ENCODE results near the gene CEACAM19.
A peak's percentile ranks its signal among the peaks of the same experiment; 100 is the strongest.
"Not testable (repeated sequence)": the region's sequence is repeated elsewhere in the genome, so short reads cannot be mapped to it uniquely, and the experiment has no call there.

The CEACAM19 gene

DNA sequence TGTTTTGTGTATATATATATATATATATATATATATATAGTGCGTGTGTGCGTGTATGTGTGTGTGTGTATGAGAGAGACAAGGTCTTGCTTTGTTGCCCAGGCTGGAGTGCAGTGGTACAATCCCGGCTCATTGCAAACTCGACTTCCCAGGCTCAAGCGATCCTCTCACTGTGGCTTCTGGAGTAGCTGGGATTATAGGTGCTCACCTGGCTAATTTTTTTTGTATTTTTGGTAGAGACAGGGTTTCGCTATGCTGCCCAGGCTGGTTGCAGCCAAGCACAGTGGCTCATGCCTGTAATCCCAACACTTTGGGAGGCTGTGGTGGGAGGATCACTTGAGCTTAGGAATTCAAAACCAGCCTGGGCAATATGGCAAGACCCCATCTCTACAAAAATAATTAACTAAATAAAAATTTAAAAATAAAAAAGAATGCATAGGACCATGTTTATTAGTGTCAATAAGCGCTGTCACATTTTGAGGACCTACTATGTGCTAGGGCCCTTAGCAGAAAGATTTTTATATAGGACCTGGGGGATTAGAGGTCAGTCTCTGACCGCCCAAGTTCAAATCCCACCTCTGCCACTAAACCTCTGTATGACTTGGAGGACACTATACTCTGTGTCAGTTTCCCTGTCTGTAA is 25.8 kb upstream of the CEACAM19 start:
- DNase-seq (ENCODE audit: low spot score) = no peak

DNA sequence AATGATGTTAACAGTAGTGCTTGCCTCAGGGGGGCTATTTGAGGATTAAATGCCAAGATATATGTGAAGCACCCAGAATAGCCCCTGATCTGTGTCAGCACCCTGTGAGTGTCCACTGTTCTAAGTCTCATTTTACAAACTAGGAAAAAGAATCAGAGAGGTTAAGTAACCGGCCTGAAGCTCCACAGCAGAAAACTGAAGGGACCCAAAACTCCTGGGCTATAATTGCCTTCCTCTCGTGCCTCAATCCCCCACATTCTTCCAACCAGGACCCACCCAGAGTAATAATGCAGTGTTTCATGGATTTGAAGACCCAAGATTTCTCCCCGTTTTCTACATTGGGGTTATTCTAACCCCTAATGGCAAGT is 25.2 kb upstream of the CEACAM19 start:
- no peak for DNase-seq (ENCODE audit: low spot score)

DNA sequence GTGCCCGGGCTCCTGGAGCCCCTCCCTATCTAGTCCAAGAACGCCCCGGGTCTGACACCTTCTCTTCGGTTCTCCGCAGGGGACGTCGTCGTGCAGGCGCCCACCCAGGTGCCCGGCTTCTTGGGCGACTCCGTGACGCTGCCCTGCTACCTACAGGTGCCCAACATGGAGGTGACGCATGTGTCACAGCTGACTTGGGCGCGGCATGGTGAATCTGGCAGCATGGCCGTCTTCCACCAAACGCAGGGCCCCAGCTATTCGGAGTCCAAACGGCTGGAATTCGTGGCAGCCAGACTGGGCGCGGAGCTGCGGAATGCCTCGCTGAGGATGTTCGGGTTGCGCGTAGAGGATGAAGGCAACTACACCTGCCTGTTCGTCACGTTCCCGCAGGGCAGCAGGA is 24.1 kb upstream of the CEACAM19 start:
- DNase-seq (ENCODE audit: low spot score) = no peak

DNA sequence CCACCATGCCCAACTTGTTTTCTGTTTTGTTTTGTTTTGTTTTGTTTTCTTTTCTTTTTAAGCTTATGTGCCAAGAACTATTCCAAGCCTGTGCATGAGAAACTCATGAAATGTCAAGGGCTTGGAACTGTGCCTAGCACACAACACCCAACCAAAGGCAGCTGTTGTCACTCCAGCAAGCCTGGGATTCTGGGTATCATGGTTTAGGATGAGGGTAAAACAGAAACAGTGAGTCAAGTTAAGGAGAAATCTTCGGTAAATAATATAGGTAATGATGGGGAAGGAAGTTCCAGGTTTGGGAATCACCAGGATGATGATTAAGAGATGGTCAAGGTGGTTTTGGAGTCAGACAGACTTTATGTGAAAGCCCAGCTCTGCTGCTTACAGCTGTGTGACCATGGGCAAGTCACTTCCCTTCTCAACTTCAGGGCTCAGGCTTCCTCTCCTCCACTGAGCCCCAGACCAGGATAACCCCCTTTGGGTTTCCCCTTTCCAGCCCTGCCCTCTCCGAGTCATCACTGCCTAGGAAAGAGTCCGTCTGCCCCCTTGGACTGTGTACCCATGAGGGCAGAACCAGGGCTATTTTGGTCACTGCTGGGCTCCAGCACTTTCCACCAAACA is 22.5 kb upstream of the CEACAM19 start:
- DNase-seq (ENCODE audit: low spot score) = no peak

DNA sequence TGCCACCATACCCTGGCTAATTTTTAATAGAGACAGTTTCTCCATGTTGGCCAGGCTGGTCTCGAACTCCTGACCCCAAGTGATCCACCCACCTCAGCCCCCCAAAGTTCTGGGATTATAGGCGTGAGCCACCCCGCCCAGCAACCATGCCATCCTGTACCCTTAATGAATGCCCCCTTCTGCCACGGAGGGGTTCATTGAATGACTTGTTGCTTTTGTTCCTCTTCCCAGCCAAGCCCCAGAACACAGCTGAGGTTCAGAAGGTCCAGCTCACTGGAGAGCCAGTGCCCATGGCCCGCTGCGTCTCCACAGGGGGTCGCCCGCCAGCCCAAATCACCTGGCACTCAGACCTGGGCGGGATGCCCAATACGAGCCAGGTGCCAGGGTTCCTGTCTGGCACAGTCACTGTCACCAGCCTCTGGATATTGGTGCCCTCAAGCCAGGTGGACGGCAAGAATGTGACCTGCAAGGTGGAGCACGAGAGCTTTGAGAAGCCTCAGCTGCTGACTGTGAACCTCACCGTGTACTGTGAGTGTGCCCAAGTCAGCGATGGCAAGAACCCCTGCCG is 21.6 kb upstream of the CEACAM19 start:
- no peak for DNase-seq (ENCODE audit: low spot score)

DNA sequence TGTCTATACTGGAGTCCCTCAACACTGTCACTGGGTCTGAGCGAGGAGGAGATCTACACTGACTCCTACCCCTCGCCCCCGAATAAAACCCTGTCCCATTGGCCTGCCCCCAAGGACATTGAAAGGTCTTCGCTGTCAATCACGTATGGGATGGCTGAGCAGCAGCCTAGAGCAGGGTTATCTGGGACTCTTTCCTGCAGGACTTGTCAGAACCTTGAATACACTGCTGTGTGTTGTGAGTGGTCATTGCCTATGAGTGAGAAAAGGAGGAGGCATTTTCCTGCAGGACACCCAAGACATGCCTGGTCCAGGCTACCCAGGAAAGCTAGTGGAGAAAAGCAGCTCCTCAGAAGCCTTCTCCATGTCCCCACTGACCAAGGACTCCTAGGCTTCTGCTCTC is 17.9 kb upstream of the CEACAM19 start:
- no peak for DNase-seq (ENCODE audit: low spot score)

DNA sequence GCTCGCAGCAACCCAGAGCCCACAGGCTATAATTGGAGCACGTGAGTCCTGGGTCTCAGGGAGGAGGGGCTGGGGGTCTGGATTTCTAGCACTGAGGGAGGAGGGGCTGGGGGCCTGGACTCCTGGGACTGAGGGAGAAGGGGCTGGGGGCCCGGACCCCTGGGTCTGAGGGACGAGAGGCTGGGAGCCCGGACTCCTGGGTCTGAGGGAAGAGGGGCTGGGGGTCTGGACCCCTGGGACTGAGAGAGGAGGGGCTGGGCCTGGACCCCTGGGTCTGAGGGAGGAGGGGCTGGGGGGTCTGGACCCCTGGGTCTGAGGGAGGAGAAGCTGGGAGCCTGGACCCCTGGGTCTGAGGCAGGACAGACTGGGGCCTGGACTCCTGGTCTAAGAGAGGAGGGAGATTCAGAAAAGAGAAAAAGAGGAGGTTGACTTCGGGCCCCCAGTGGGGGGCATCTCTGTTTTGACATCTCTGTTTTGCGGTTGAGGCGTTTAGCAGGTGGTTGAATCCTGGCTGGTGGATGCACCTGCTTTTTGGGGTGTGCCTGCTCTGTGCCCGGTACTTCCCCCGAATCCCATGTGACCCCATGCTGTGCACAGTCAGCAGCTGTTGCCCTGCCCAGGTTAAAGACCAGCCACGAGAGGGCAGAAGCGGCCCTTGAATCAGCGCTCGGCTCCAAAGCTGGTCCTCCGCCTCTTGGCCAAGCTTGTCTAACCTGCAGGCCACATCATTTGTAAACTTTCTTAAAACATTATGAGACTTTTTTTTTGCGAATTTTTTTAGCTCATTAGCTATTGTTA is 17.1 kb upstream of the CEACAM19 start:
- DNase-seq (ENCODE audit: low spot score) = no peak

DNA sequence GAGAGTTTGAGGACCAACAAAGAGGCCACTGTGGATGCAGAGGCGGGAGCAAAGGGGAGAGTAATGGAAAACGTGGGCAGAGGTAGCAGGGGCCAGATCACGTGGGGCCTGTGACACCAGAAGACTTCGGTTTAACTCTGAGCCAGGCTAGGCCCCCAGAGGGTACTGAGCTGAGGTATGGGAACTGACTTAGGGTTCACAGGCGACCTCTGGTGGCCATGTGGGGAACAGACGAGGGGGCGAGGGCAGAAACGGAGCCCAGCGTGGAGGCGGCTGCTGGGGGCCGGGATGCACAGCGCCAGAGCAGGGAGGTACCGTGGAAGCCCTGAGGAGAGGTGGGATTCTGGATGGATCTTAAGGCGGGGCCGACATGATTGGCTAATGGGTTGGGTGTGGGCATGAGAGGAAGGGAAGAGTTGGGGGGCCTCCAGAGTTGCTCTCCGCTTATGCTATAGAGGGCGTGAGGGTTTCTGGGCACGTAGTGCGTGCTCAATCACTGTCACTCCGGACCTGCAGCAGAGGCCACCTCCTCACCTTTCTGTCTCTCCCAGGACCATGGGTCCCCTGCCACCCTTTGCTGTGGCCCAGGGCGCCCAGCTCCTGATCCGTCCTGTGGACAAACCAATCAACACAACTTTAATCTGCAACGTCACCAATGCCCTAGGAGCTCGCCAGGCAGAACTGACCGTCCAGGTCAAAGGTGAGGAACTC is 13.9 kb upstream of the CEACAM19 start:
- peak; percentile 54 for DNase-seq (ENCODE audit: low spot score)

DNA sequence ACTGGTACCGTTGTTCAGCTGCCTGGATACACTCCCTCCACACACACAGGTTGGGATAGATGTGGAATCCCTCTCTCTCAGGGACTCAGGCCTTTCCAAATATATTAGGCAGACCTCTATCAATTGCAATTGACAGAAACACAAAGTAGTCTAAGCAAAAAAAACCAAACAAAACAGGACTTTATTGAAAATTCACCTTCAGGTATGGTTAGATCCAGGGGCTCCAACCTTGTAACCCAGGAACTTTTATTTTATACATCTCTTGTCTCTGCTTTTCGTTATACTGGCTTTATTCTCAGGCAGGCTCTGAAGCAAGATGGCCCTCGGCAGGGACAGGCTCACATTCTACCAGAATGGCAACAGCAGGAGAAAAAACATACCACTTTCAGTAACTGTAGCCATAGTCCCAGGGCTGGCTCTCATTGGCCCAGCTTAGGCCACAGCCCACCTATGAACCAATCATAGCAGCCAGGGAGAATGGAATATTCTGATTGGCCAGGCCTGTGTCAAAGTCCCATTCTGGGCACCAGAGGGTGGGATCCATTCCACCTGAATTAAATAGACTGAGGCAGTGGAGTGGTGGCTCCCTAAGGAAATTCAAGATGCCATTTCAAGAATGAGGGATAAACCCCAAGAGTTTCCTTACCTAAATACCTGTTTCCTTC is 13.1 kb upstream of the CEACAM19 start:
- no peak for DNase-seq (ENCODE audit: low spot score)

DNA sequence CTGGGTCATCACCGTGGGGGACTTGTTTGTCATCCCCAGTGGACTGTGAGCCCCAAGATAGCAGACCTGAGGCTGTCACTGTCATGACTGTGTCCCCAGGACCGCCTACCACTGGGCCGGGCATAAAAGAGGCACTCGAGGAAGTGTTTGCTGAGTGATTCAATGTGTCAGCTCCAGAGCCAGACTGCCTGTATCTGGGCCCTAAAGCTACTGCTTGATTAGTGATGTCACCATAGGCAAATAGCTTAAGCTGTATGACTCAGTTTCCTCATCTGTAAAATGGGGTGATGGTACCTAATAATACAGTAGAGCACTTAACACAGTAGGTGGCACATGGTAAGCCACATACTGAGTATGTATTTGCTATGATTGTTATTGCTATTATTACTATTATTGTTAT is 11.2 kb upstream of the CEACAM19 start:
- DNase-seq (ENCODE audit: low spot score) = no peak

DNA sequence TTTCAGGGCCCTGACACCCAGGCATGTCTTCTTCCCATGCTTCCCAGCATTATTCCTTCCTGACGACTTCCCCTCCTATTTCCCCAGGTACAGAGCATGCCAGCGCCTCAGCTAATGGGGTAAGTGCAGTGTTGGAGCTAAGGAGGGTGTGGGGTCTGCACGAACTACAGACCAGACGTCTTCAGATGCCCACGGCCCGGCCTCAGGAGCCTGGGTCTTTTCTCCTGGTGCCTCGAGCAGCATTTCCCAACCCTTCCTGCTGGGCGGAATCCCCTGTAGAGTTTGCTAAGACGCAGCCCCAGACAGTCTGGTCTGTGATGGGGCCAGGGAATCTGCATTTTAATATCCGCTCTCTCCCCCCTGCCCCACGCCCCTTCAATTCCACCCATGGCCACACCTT is 10.1 kb upstream of the CEACAM19 start:
- no peak for DNase-seq (ENCODE audit: low spot score)

DNA sequence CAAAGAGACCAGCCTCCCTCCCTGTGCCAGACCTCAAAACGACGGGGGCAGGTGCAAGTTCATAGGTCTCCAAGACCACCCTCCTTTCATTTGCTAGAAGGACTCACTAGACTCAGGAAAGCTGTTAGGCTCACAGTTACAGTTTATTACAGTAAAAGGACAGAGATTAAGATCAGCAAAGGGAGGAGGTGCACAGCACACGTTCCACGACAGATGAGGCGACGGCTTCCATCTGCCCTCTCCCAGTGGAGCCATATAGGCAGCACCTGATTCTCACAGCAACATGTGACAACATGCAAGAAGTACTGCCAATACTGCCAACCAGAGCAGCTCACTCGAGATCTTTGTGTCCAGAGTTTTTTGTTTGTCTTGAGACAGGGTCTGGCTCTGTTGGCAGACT is 9.4 kb upstream of the CEACAM19 start:
- DNase-seq (ENCODE audit: low spot score) = no peak

DNA sequence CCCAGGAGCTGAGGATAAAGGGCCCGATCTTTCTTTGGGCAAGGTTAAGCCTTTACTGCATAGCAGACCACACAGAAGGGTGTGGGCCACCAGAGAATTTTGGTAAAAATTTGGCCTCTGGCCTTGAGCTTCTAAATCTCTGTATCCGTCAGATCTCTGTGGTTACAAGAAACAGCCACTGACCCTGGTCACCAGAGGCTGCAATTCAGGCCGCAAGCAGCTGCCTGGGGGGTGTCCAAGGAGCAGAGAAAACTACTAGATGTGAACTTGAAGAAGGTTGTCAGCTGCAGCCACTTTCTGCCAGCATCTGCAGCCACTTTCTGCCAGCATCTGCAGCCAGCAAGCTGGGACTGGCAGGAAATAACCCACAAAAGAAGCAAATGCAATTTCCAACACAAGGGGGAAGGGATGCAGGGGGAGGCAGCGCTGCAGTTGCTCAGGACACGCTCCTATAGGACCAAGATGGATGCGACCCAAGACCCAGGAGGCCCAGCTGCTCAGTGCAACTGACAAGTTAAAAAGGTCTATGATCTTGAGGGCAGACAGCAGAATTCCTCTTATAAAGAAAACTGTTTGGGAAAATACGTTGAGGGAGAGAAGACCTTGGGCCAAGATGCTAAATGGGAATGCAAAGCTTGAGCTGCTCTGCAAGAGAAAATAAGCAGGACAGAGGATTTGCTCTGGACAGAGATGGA is 8.4 kb upstream of the CEACAM19 start:
- DNase-seq (ENCODE audit: low spot score) = no peak

DNA sequence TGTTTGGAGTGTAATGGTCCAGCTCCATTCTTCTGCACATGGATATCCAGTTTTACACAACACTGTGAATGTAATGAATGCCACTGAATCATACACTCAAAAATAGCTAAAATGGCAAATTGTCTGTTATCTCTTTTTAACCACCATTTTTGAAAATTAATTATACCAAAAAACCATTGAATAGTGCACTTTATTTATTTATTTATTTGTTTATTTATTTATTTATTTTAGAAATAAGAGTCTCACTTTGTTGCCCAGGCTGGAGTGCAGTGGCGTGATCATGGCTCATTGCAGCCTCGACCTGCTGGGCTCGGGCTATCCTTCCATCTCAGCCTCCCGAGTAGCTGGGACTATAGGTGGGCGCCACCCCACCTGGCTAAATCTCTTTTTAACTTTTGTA is 7.3 kb upstream of the CEACAM19 start:
- DNase-seq (ENCODE audit: low spot score) = no peak

DNA sequence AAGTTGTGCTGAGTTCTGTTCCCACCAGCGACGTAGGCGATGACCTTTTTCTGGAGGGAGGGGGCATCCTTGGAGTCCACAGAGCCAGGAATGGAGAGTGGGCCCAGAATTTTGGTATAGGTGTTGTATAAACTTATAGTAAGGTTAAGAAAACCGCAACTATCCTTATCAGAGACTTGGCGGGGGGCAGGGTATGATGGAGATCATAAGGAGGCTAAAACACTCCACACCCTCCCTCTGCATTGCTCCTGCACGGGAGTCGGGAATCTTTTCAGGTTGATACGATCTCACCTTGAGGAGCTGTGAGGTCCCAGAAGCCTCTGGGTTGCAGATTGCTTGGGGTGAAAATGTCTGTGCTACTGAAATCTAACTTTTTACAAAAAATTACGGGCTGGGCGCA is 6.3 kb upstream of the CEACAM19 start:
- DNase-seq (ENCODE audit: low spot score) = no peak

DNA sequence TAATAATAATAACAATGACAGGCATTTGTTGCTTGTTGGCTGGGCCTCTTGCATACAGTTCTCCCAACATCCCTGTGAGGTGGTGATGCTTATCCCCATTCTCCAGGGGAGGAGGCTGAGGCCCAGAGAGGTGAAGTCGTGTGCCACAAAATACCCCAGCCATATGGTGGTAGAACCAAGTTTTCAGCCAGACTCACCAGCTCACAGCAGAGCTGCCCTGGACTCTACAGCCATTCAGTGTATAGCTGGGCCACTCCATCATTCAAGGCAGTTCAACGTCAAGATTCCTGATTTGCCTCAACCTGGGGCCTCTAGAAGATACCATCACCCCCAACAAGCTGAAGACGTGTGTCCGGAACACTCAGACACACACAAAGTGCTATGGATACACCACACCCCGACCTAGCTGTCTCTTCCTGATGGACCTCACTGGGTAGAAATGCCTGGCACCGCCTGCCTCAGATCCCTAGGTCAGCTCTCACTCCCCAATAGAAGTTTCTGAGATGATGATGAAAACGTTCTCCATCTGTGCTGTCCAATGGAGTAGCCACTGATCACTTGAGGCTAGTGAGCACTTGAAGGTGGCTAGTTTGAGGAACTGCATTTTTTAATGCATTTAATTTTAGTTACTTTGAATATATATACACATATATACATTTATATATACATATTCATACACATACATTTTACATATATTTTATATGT is 4.3 kb upstream of the CEACAM19 start:
- no peak for DNase-seq (ENCODE audit: low spot score)

DNA sequence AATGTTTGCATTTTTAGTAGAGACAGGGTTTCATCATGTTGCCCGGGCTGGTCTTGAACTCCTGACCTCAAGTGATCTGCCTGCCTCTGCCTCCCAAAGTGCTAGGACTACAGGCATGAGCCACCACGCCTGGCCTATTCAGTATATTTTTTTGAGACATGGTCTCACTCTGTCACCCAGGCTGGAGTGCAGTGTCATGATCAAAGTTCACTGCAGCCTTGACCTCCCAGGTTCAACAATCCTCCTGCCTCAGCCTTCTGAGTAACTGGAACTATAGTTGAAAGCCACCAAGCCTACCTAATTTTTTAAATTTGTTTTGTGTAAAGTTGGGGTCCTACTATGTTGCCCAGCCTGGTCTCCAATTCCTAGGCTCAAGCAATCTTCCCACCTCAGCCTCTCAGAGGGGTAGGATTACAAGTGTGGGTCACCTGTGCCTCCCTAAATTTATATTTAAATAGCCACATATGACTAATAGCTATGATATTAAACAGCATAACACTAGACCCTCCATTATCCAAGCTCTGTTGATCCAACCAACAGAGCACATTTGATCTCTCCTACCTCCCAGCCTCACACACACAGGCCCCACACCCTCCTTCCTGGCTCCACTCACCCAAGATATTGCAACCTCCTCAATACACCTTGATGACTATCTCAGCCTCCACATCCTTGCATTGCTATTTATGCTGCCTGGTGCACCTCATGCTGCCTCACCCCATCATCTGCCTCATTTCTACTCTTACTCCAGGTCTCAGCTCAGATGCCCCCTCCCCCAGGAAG is 2.1 kb upstream of the CEACAM19 start:
- DNase-seq (ENCODE audit: low spot score) = no peak

DNA sequence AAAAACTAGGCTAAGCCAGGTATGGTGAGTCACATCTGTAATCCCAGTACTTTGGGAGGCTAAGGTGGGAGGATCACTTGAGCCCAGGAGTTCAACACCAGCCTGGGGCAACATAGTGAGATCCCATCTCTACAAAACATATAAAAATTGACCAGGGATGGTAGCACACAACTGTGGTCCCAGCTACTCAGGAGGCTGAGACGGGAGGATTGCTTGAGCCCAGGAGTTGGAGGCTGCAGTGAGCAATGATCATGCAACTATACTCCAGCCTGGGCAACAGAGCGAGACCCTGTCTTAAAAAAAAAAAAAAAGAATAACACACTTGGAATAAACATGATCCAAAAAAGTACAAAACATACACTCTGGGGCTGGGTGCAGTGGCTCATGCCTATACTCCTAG is 1.3 kb upstream of the CEACAM19 start:
- DNase-seq (ENCODE audit: low spot score) = not testable (repeated sequence)

DNA sequence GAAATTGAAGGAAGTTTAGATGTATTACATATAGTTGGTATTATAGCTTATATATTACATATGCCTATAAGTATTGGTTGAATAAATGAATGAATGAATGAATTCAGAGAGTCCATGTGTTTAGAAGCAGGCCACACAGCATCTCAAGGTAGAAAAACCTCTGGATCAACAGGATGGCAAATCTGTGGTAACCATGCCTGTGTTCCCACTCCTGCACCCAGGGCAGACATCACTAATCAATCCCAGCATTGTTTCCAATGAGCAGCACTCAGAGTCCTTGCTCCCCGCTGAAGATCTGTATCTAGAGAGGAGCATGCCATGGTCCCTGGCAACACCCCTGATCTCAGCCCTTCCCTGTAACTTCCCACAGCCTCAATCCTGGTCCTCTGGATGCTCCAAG is 944 bp downstream of the CEACAM19 start:
- no peak for DNase-seq (ENCODE audit: low spot score)

DNA sequence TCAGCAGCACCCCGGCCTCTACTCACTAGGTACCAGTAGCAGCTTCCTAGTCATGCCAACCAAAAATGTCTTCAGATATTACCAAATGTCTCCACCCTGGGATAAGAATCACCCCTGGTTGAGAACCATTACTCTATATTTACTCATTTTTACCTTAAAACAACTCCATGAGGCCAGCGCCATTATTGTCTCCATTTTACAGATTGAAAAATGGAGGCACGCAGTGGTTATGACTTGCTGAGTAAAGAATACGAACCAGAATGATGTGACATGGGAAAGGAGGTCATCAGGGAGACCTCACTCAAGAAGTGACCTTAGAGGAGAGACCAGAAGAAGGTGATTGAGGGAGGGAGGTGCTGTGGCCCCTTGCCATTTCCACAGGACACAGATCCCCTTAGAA is 2.2 kb downstream of the CEACAM19 start:
- no peak for DNase-seq (ENCODE audit: low spot score)
